Small intestine (tissue), 7 donors: Measurements from ENCODE around the gene DDO. TPM values are rescaled to one million over a fixed set of nuclear protein-coding genes. Genes with fewer than 3 reads are reported as not detected.

ENCODE experiments used
- DNase-seq, 2 donors: peaks; one replicate each; pipeline versions ENCODE4 v3.0.0 to v3.0.0-alpha.2; 2013
- FAIRE-seq: peaks from 2 replicates; lab custom pipeline; 2012; peaks lifted over from hg19 to GRCh38; lab: Jason Lieb, UNC
- H3K27ac ChIP-seq, 3 donors: one replicate each; pipeline ENCODE4 v1.5.1; 2013; ENCODE audit warnings: low read length in 2 of 3, mild to moderate bottlenecking in 2 of 3, control low read depth in 1 of 3, inconsistent platforms in 1 of 3, low read depth in 1 of 3, moderate library complexity in 1 of 3
- H3K27me3 ChIP-seq, 3 donors: one replicate each; pipeline ENCODE4 v1.6.1; 2013; ENCODE audit warnings: low read length in 3 of 3, inconsistent platforms in 1 of 3; ENCODE audit not compliant: control insufficient read depth in 3 of 3, insufficient read depth in 3 of 3
- H3K36me3 ChIP-seq, 3 donors: one replicate each; pipeline ENCODE4 v1.6.1; 2013; ENCODE audit warnings: low read length in 3 of 3, inconsistent platforms in 1 of 3, low read depth in 1 of 3, mild to moderate bottlenecking in 1 of 3, moderate library complexity in 1 of 3; ENCODE audit not compliant: control insufficient read depth in 3 of 3, insufficient read depth in 2 of 3
- H3K4me1 ChIP-seq, 3 donors: one replicate each; pipeline ENCODE4 v1.6.1; 2013; ENCODE audit warnings: low read length in 2 of 3, inconsistent platforms in 1 of 3, low read depth in 1 of 3, mild to moderate bottlenecking in 1 of 3, moderate library complexity in 1 of 3; ENCODE audit not compliant: control insufficient read depth in 3 of 3, insufficient read depth in 2 of 3
- H3K4me3 ChIP-seq, 3 donors: one replicate each; pipeline ENCODE4 v1.5.1; 2013; ENCODE audit warnings: low read length in 3 of 3, control low read depth in 1 of 3, inconsistent platforms in 1 of 3, low read depth in 1 of 3, mild to moderate bottlenecking in 1 of 3, moderate library complexity in 1 of 3
- H3K9me3 ChIP-seq, 2 donors: one replicate each; pipeline ENCODE4 v1.6.1; 2013; ENCODE audit warnings: low read depth in 1 of 2, low read length in 1 of 2; ENCODE audit not compliant: control insufficient read depth in 2 of 2, insufficient read depth in 1 of 2
- WGBS, 3 donors: extraction: QIAGEN DNeasy Blood & Tissue Kit; methylation state at CpG; one replicate each; pipeline ENCODE4 v1.1.7; 2013; 5-methylcytosine and 5-hydroxymethylcytosine counted together
- polyA plus RNA-seq, 4 donors: library from polyadenylated mRNA; stranded (reverse) in 3 of 4; unstranded in 1 of 4; fragments of 200-250 nt in 3 of 4; fragments of 120-200 nt in 1 of 4; gene quantifications; one replicate each; pipeline versions ENCODE4 v1.2.1 to v1.2.3, GENCODE V29; 2013
- donor health status: healthy with polysubstance abuse.
- donor health status: control.
- donor health status: control.
- donor health status: Bipolar disorder and iron deficiency.
- donor health status: healthy.

The DDO gene
- polyA plus RNA-seq, 4 donors, result 4.4 to 8.5 (median 6.8) TPM

GRCh38 chr6:110345025-110345424 is 70.3 kb downstream of the DDO start:
- FAIRE-seq, result no peak

GRCh38 chr6:110342759-110343158 is 72.6 kb downstream of the DDO start:
- no peaks in the 10 kb centered on the region for H3K36me3 ChIP-seq
- H3K27me3 ChIP-seq, result no peaks in the 10 kb centered on the region
- H3K27ac ChIP-seq, result no peak overlapping the region
- WGBS, 3 donors, result 91 to 92% (median 91%) methylated on average over 3 of the region's 3 CpGs
- no peak for DNase-seq
- H3K4me1 ChIP-seq, result no peaks in the 10 kb centered on the region
- no peak for FAIRE-seq
- no peak overlapping the region for H3K4me3 ChIP-seq
- no peaks in the 10 kb centered on the region for H3K9me3 ChIP-seq

More at GRCh38 chr6:110345025-110345424, 70.3 kb downstream of the DDO start:
- no peak for DNase-seq
- Histone ChIP-seq H3K4me3 (no peak overlapping the region), H3K9me3 (no peaks in the 10 kb centered on the region), H3K4me1 (no peaks in the 10 kb centered on the region), H3K36me3 (no peaks in the 10 kb centered on the region), H3K27me3 (no peaks in the 10 kb centered on the region), H3K27ac (no peak overlapping the region)
- 81 to 86% (median 86%) methylated on average over 4 of the region's 4 CpGs for WGBS, 3 donors

Other genes starting within 250 kb of the DDO start
- gene WASF1, start 235.9 kb downstream of the DDO start, polyA plus RNA-seq, result 1 to 10 TPM in 3 of 4 donors, under 1 TPM in 1; 0.89 to 4.7 (median 2.8) TPM
- 10 to 100 TPM in 3 of 4 donors, 1 to 10 TPM in 1; 8.9 to 19.1 (median 13.2) TPM for gene CDC40, start 235.1 kb downstream of the DDO start, polyA plus RNA-seq
- 1 to 10 TPM in 1 of 4 donors, under 1 TPM in 1, not detected in 2; 0.66 to 1.1 TPM for gene METTL24, start 57.2 kb downstream of the DDO start, polyA plus RNA-seq
- gene SLC22A16, start 61.0 kb upstream of the DDO start, polyA plus RNA-seq, result under 1 TPM in 2 of 4 donors, not detected in 2; 0.15 to 0.16 TPM